Measurements from ENCODE around the gene ZBTB20.

ZBTB20 gene

DNA sequence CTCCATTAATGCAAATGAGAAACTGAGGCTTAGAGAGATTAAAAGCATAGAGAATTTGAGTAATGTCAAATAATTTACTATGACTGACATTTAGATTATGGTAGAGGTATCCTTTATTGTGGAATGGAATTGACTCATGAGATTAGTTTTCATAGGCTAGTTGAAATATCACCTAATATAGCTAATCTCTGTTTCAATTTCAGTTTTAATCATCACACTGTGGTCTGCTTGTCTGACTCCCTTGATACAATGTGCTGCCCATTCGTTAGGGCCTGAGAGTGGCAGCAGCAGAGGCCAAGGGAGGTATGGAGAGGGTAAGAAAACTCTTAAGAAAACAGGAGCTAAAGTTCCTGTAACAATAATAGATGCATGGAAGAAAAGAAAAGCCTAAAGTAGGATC lies 13.2 kb upstream of the ZBTB20 start:
- peaks cover 3% of the 10 kb centered on the region for H3K9me3 Mint-ChIP-seq
- H3K4me3 Mint-ChIP-seq: no peak overlapping the region
- peaks cover 16% of the 10 kb centered on the region for H3K4me1 Mint-ChIP-seq
- H3K36me3 Mint-ChIP-seq: no peaks in the 10 kb centered on the region
- H3K27me3 Mint-ChIP-seq: no peaks in the 10 kb centered on the region
- peak; percentile 79 for ATAC-seq
- H3K27ac Mint-ChIP-seq: peak overlapping the region; percentile 26

- H3K4me3 Mint-ChIP-seq: no peak overlapping the region
- peaks cover 6% of the 10 kb centered on the region for H3K9me3 Mint-ChIP-seq
- H3K4me1 Mint-ChIP-seq: peaks cover 7% of the 10 kb centered on the region
- no peaks in the 10 kb centered on the region for H3K36me3 Mint-ChIP-seq
- H3K27ac Mint-ChIP-seq: no peak overlapping the region
- ATAC-seq: no peak
- no peaks in the 10 kb centered on the region for H3K27me3 Mint-ChIP-seq
Measured at GRCh38 chr3:115156046-115156654, 9.1 kb upstream of the ZBTB20 start.

DNA sequence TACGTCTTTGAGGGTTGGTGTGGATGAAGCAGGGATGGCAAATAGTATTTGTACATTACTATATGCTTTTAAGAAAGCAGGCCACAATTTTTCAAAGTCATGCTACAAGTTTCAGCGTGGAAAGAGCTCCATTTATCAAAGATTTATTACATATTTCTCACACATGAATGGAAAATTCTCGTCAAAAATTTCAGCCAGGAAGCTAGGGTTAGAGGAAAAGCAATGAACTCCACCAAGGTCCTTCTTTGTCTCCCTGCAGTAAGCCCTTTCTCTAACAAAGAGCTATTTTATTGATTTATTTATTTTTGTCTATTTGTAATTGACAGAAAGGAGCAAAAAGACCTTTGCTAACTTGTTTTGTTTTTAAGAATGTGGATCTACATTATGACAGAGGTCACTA lies 7.5 kb upstream of the ZBTB20 start:
- no peak for ATAC-seq
- no peak overlapping the region for H3K27ac Mint-ChIP-seq
- no peaks in the 10 kb centered on the region for H3K27me3 Mint-ChIP-seq
- H3K4me1 Mint-ChIP-seq: no peaks in the 10 kb centered on the region
- H3K9me3 Mint-ChIP-seq: peaks cover 10% of the 10 kb centered on the region
- peaks cover 5% of the 10 kb centered on the region for H3K36me3 Mint-ChIP-seq
- H3K4me3 Mint-ChIP-seq: no peak overlapping the region

- Mint-ChIP-seq H3K4me1 (no peaks in the 10 kb centered on the region), H3K27ac (no peak overlapping the region), H3K9me3 (peaks cover 7% of the 10 kb centered on the region), H3K36me3 (peaks cover 5% of the 10 kb centered on the region), H3K27me3 (no peaks in the 10 kb centered on the region), H3K4me3 (no peak overlapping the region)
- ATAC-seq: no peak
Measured at GRCh38 chr3:115151921-115152320, 4.8 kb upstream of the ZBTB20 start.

- no peak for ATAC-seq
- no peaks in the 10 kb centered on the region for H3K27me3 Mint-ChIP-seq
- peaks cover 19% of the 10 kb centered on the region for H3K4me1 Mint-ChIP-seq
- peak overlapping the region; percentile 90 for H3K4me3 Mint-ChIP-seq
- peaks cover 7% of the 10 kb centered on the region for H3K9me3 Mint-ChIP-seq
- peaks cover 14% of the 10 kb centered on the region for H3K36me3 Mint-ChIP-seq
- peak overlapping the region; percentile 86 for H3K27ac Mint-ChIP-seq
Measured at GRCh38 chr3:115148142-115148790, 1.2 kb upstream of the ZBTB20 start.

- peaks cover 7% of the 10 kb centered on the region for H3K9me3 Mint-ChIP-seq
- peak overlapping the region; percentile 86 for H3K27ac Mint-ChIP-seq
- H3K4me1 Mint-ChIP-seq: peaks cover 23% of the 10 kb centered on the region
- peak; percentile 93 for ATAC-seq
- peaks cover 16% of the 10 kb centered on the region for H3K36me3 Mint-ChIP-seq
- peak overlapping the region; percentile 90 for H3K4me3 Mint-ChIP-seq
- no peaks in the 10 kb centered on the region for H3K27me3 Mint-ChIP-seq
Measured at GRCh38 chr3:115147329-115148141, 447 bp upstream of the ZBTB20 start.

DNA sequence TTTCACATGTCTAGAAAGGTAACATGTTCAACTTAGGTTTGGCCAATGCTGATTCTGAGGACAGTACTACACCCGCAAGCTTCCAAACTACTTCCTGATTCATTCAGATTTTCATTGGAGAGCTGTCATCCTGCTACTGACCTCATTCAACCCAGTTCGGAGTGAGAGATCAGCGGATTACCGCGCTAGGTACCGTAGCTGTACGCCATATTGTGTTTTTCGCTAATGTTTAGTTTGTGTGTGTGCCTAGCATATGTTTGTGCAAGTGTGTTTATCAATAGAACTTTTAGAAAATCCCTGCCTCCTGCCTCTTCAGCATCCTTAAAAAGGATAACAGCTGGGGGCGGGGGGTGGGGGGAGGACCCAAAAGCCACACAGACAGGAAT lies 1.1 kb downstream of the ZBTB20 start:
- Mint-ChIP-seq H3K27me3 (no peaks in the 10 kb centered on the region), H3K4me1 (peaks cover 28% of the 10 kb centered on the region), H3K27ac (peak overlapping the region; percentile 86), H3K4me3 (peak overlapping the region; percentile 93), H3K9me3 (peaks cover 5% of the 10 kb centered on the region), H3K36me3 (peaks cover 21% of the 10 kb centered on the region)
- no peak for ATAC-seq

- peaks cover 42% of the 10 kb centered on the region for H3K4me1 Mint-ChIP-seq
- H3K27ac Mint-ChIP-seq: no peak overlapping the region
- no peak overlapping the region for H3K4me3 Mint-ChIP-seq
- peaks cover 22% of the 10 kb centered on the region for H3K36me3 Mint-ChIP-seq
- H3K27me3 Mint-ChIP-seq: no peaks in the 10 kb centered on the region
- no peaks in the 10 kb centered on the region for H3K9me3 Mint-ChIP-seq
- ATAC-seq: no peak
Measured at GRCh38 chr3:115141033-115141757, 5.9 kb downstream of the ZBTB20 start.

- Mint-ChIP-seq H3K27ac (no peak overlapping the region), H3K4me3 (no peak overlapping the region), H3K9me3 (no peaks in the 10 kb centered on the region), H3K27me3 (no peaks in the 10 kb centered on the region), H3K36me3 (peaks cover 23% of the 10 kb centered on the region), H3K4me1 (peaks cover 34% of the 10 kb centered on the region)
- ATAC-seq: no peak
Measured at GRCh38 chr3:115139072-115139471, 8.0 kb downstream of the ZBTB20 start.

DNA sequence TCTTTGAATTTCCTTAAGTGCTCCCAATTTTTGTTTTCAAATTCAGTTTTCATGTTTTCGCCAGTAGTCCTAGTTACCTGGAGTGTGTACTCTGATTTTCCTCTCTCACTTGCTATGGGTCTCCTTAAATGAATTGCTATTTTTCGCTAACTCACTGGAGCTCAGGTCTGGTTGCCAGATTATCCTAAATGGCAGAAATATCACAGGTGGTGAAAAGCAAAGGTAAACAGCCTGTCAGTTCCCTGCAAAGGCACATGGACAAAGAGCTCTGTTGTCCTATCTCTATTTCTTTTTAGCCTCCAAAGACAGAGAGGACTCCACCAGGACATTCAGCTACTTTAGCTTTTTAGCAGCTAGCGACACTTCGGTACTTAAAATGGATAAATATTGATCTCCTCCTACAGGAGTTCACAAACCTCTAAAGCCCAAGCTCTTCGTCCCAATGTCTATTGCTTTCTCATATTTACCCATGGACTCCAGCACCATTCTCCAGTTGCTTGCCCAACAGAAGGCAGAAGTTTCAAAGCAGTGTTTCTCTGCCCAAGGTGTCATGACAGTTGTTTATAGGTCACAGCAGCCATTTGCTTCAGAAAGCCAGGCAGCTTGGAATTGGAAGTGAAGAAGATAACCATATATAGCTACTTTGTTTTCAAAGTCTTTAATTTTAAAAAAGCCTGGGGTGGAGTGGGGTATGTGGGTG lies 12.3 kb downstream of the ZBTB20 start:
- H3K27ac Mint-ChIP-seq: no peak overlapping the region
- no peak overlapping the region for H3K4me3 Mint-ChIP-seq
- peaks cover 3% of the 10 kb centered on the region for H3K9me3 Mint-ChIP-seq
- no peak for ATAC-seq
- H3K27me3 Mint-ChIP-seq: no peaks in the 10 kb centered on the region
- peaks cover 23% of the 10 kb centered on the region for H3K4me1 Mint-ChIP-seq
- peaks cover 28% of the 10 kb centered on the region for H3K36me3 Mint-ChIP-seq

- H3K36me3 Mint-ChIP-seq: peaks cover 11% of the 10 kb centered on the region
- peaks cover 29% of the 10 kb centered on the region for H3K4me1 Mint-ChIP-seq
- H3K4me3 Mint-ChIP-seq: no peak overlapping the region
- no peak for ATAC-seq
- no peak overlapping the region for H3K27ac Mint-ChIP-seq
- H3K9me3 Mint-ChIP-seq: no peaks in the 10 kb centered on the region
- H3K27me3 Mint-ChIP-seq: no peaks in the 10 kb centered on the region
Measured at GRCh38 chr3:115127208-115127607, 19.9 kb downstream of the ZBTB20 start.

DNA sequence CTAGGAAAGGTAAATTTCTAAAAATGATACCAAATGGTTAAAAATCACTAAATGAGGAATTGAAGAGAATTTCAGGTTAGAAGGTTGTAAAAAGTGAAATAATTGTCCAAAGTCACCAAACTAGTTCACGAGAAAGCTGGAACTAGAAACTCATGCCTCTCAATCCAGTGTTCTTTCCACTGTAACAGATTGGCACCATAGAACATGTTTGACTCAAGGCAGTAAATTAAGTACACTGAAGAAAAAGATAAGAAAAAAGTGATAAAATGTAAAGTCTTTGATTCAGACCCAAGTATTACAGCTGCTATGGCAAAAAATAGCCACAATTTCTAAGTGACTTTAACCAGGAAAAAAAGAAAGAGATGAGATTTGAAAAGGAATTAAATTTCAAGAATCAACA lies 26.5 kb downstream of the ZBTB20 start:
- Mint-ChIP-seq H3K36me3 (peaks cover 5% of the 10 kb centered on the region), H3K27me3 (no peaks in the 10 kb centered on the region), H3K27ac (no peak overlapping the region), H3K4me1 (peaks cover 38% of the 10 kb centered on the region), H3K9me3 (no peaks in the 10 kb centered on the region), H3K4me3 (no peak overlapping the region)
- ATAC-seq: no peak

- Mint-ChIP-seq H3K4me3 (no peak overlapping the region), H3K27ac (no peak overlapping the region), H3K4me1 (peaks cover 12% of the 10 kb centered on the region), H3K27me3 (no peaks in the 10 kb centered on the region), H3K9me3 (no peaks in the 10 kb centered on the region), H3K36me3 (peaks cover 2% of the 10 kb centered on the region)
- ATAC-seq: no peak
Measured at GRCh38 chr3:115113367-115113766, 33.7 kb downstream of the ZBTB20 start.

DNA sequence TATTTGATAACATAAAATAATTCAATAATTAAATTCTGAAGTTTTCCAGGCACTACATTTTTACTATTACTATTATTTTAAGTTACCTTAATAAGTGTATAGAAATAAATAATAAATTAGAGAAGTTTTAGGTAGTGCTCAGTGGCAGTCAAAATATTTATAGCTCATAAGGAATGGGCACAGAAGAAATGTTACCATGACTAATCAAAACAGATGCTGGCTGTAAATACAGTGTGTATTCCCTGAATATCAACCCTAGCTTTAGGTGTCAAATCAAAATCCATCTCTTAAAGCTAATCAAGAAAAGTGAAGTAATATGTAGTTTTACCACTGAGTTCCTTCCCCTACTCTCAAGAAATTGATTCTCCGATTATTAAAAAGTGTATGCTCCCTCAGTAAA lies 35.5 kb downstream of the ZBTB20 start:
- ATAC-seq: no peak
- Mint-ChIP-seq H3K27ac (no peak overlapping the region), H3K4me3 (no peak overlapping the region), H3K27me3 (no peaks in the 10 kb centered on the region), H3K4me1 (peaks cover 11% of the 10 kb centered on the region), H3K36me3 (peaks cover 17% of the 10 kb centered on the region), H3K9me3 (peaks cover 3% of the 10 kb centered on the region)

- Mint-ChIP-seq H3K4me3 (no peak overlapping the region), H3K27me3 (no peaks in the 10 kb centered on the region)
Measured at GRCh38 chr3:115110830-115111229, 36.3 kb downstream of the ZBTB20 start.

More at GRCh38 chr3:115110830-115111229, 36.3 kb downstream of the ZBTB20 start:
- no peak for ATAC-seq
- H3K27ac Mint-ChIP-seq: no peak overlapping the region
- peaks cover 17% of the 10 kb centered on the region for H3K36me3 Mint-ChIP-seq
- peaks cover 3% of the 10 kb centered on the region for H3K9me3 Mint-ChIP-seq
- peaks cover 6% of the 10 kb centered on the region for H3K4me1 Mint-ChIP-seq
